BJ (cell line): ENCODE results near the gene NME4. TPM values are rescaled to one million over a fixed set of nuclear protein-coding genes. Genes with fewer than 3 reads are reported as not detected.
A peak's percentile ranks its signal among the peaks of the same experiment; 100 is the strongest.

ENCODE experiments used
- CTCF ChIA-PET: fragments of 350-600 bp; formaldehyde crosslinking; extraction: SDS; loops from one replicate; lab custom pipeline; 2021; ENCODE audit warnings: antibody characterized with exemption, inconsistent platforms; lab: Yijun Ruan, JAX
- POLR2A ChIA-PET: fragments of 300-600 bp; sonication (Branson Sonifier 250); formaldehyde crosslinking; extraction: SDS; loops from one replicate; lab custom pipeline; 2021; ENCODE audit warnings: antibody characterized with exemption; lab: Charles Lee
- DNase-seq: peaks from one replicate; pipeline ENCODE4 v3.0.0-alpha.2; 2011; ENCODE audit warnings: low read depth
- H3K27me3 ChIP-seq: 2 replicates; pipeline ENCODE4 v1.6.0; 2011; ENCODE audit warnings: low read length; ENCODE audit not compliant: control insufficient read depth, insufficient read depth
- H3K36me3 ChIP-seq: 2 replicates; pipeline ENCODE4 v1.5.1; 2011; ENCODE audit warnings: low read length; ENCODE audit not compliant: control insufficient read depth, insufficient read depth
- H3K4me3 ChIP-seq: 2 replicates; pipeline ENCODE4 v1.5.1; 2011; ENCODE audit warnings: low read depth, mild to moderate bottlenecking, control low read depth, low read length
- polyA plus RNA-seq: library from polyadenylated mRNA; depleted of rRNA; stranded (reverse); fragments of >200 nt; gene quantifications from 2 replicates; pipeline ENCODE4 v1.2.3, GENCODE V29; 2011
- TF ChIP-seq, protein P1 (sequence below): IDR thresholded peaks from 2 replicates; pipeline ENCODE4 v1.5.1; 2011; ENCODE audit warnings: low read depth, mild to moderate bottlenecking, control low read depth, inconsistent platforms, low read length, moderate library complexity; ENCODE audit not compliant: insufficient read depth

NME4 gene
- polyA plus RNA-seq, 1 experiment: 290 TPM

GRCh38 chr16:379183-379960 lies 17.6 kb upstream of the NME4 start:
- CTCF ChIA-PET: interaction anchor here (1.5 kb wide), 1 partner anchor 22 kb away, joined by 3 read pairs; the partner anchor contains the start of gene DECR2
- no peak for DNase-seq
- POLR2A ChIA-PET: no interaction called here
- H3K36me3 ChIP-seq: peaks cover 15% of the 10 kb centered on the region
- H3K27me3 ChIP-seq: no peaks in the 10 kb centered on the region
- TF ChIP-seq, protein P1, sequence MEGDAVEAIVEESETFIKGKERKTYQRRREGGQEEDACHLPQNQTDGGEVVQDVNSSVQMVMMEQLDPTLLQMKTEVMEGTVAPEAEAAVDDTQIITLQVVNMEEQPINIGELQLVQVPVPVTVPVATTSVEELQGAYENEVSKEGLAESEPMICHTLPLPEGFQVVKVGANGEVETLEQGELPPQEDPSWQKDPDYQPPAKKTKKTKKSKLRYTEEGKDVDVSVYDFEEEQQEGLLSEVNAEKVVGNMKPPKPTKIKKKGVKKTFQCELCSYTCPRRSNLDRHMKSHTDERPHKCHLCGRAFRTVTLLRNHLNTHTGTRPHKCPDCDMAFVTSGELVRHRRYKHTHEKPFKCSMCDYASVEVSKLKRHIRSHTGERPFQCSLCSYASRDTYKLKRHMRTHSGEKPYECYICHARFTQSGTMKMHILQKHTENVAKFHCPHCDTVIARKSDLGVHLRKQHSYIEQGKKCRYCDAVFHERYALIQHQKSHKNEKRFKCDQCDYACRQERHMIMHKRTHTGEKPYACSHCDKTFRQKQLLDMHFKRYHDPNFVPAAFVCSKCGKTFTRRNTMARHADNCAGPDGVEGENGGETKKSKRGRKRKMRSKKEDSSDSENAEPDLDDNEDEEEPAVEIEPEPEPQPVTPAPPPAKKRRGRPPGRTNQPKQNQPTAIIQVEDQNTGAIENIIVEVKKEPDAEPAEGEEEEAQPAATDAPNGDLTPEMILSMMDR: no peak
- H3K4me3 ChIP-seq: no peak overlapping the region

DNA sequence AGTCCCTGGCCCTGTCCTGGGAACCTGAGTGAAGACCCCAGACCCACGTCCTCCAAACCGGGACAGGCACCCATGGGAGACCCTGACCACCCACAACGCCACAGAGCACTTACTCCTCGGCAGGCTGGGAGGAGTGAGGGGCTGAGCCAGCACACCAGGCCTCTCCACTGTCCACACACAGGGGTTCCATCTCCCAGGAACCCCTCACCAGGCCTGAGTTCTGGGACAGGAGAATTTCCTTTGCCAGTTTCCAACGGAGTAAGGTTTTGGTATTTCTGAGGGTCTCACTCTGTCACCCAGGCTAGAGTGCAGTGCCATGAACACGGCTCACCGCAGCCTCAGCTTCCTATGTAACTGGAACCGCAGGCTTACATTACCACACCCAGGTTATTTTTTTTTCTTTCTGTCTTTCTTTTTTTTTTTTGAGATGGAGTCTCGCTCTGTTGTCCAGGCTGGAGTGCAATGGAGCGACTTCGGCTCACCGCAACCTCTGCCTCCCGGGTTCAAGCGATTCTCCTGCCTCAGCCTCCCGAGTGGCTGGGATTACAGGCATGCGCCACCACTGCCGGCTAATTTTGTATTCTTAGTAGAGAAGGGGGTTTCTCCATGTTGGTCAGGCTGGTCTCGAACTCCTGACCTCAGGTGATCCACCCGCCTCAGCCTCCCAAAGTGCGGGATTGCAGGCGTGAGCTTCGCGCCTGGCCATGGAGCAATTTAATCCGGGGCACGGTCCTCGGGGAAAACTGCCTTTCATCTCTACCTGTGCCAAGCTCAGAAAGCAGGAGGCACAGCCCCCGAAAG lies 16.8 kb upstream of the NME4 start:
- Histone ChIP-seq H3K36me3 (peaks cover 8% of the 10 kb centered on the region), H3K27me3 (no peaks in the 10 kb centered on the region), H3K4me3 (peak overlapping the region; percentile 89)
- TF ChIP-seq, protein P1: no peak
- ChIA-PET POLR2A (no interaction called here), CTCF (no interaction called here)
- no peak for DNase-seq

DNA sequence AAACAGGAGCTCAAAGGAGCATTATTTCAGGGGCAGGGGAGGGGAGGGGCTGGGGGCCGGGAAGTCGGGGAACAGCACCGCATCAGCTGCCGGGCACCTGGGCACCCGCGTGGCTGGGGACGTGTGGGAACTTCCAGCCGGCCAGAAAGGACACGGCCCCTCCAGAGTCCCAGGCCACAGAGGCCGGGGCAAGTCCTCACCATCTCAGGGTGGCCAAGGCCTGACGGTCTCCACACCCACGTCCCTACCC lies 16.3 kb upstream of the NME4 start:
- DNase-seq: no peak
- Histone ChIP-seq H3K27me3 (no peaks in the 10 kb centered on the region), H3K4me3 (peak overlapping the region; percentile 89), H3K36me3 (peaks cover 7% of the 10 kb centered on the region)
- TF ChIP-seq, protein P1: no peak
- POLR2A ChIA-PET: no interaction called here
- CTCF ChIA-PET: no interaction called here

- DNase-seq: no peak
- Histone ChIP-seq H3K27me3 (no peaks in the 10 kb centered on the region), H3K36me3 (peaks cover 6% of the 10 kb centered on the region), H3K4me3 (peak overlapping the region; percentile 89)
- POLR2A ChIA-PET: no interaction called here
- TF ChIP-seq, protein P1: no peak
- CTCF ChIA-PET: no interaction called here
These were observed 15.8 kb upstream of the NME4 start for GRCh38 chr16:381012-381788.
